Measurements from ENCODE around the gene EFCAB5. TPM values are rescaled to one million over a fixed set of nuclear protein-coding genes. Genes with fewer than 3 reads are reported as not detected.

The EFCAB5 gene
- total RNA-seq, 1 experiment from 2014 or later: 0.96 TPM

GRCh38 chr17:30091121-30091670 is 149.8 kb downstream of the EFCAB5 start:
- BruUV-seq (replicated peaks): no TSS peak
- H3K36me3 Mint-ChIP-seq (ENCODE audit: insufficient read depth, unreplicated experiment): no peaks in the 10 kb centered on the region
- DNase-seq (ENCODE audit: unreplicated experiment): no peak
- POLR2A ChIA-PET: interaction anchor here (0.8 to 1.2 kb wide), 3 partner anchors 8 to 452 kb away, joined by 3 to 5 read pairs (median 5); partner anchors contain the start of gene SSH2
- H3K27me3 Mint-ChIP-seq (ENCODE audit: insufficient read depth, unreplicated experiment): peaks cover 25% of the 10 kb centered on the region
- TF ChIP-seq CTCF (IDR thresholded peaks at IDR 0.05; ENCODE audit: unreplicated experiment): no peak
- peaks cover 14% of the 10 kb centered on the region for H3K4me1 Mint-ChIP-seq (ENCODE audit: insufficient read depth, unreplicated experiment)
- intact Hi-C loops (cut with micrococcal nuclease): loop anchor here (5.0 kb wide), 1 partner anchor 509 kb away; no protein-coding TSS in a partner anchor
- H3K9me3 Mint-ChIP-seq (ENCODE audit: unreplicated experiment): peaks cover 4% of the 10 kb centered on the region
- no peak overlapping the region for H3K4me3 Mint-ChIP-seq (ENCODE audit: unreplicated experiment)
- CTCF ChIA-PET: interaction anchor here (0.6 to 10.1 kb wide), 10 partner anchors 10 to 454 kb away, joined by 3 to 112 read pairs (median 4); partner anchors contain the start of gene SSH2
- H3K27ac Mint-ChIP-seq (ENCODE audit: low read depth, unreplicated experiment): no peak overlapping the region

- DNase-seq (ENCODE audit: unreplicated experiment): peak; percentile 23
- Mint-ChIP-seq H3K27ac (ENCODE audit: low read depth, unreplicated experiment) (no peak overlapping the region), H3K9me3 (ENCODE audit: unreplicated experiment) (no peaks in the 10 kb centered on the region), H3K4me3 (ENCODE audit: unreplicated experiment) (no peak overlapping the region), H3K4me1 (ENCODE audit: insufficient read depth, unreplicated experiment) (peaks cover 14% of the 10 kb centered on the region), H3K36me3 (ENCODE audit: insufficient read depth, unreplicated experiment) (no peaks in the 10 kb centered on the region), H3K27me3 (ENCODE audit: insufficient read depth, unreplicated experiment) (peaks cover 25% of the 10 kb centered on the region)
- no TSS peak for BruUV-seq (replicated peaks)
- CTCF ChIA-PET: interaction anchor here (0.5 to 10.1 kb wide), 15 partner anchors 13 to 779 kb away, joined by 3 to 112 read pairs (median 4); partner anchors contain the start of gene SSH2
- no peak for TF ChIP-seq CTCF (IDR thresholded peaks at IDR 0.05; ENCODE audit: unreplicated experiment)
- intact Hi-C loops (cut with micrococcal nuclease): loop anchor here (2.0 to 5.0 kb wide), 2 partner anchors 161 to 509 kb away; partner anchors contain the start of gene SSH2
- POLR2A ChIA-PET: interaction anchor here (0.8 to 1.2 kb wide), 3 partner anchors 9 to 452 kb away, joined by 3 to 5 read pairs (median 5); partner anchors contain the start of gene SSH2
Observed at GRCh38 chr17:30091771-30092170, 150.3 kb downstream of the EFCAB5 start.

DNA sequence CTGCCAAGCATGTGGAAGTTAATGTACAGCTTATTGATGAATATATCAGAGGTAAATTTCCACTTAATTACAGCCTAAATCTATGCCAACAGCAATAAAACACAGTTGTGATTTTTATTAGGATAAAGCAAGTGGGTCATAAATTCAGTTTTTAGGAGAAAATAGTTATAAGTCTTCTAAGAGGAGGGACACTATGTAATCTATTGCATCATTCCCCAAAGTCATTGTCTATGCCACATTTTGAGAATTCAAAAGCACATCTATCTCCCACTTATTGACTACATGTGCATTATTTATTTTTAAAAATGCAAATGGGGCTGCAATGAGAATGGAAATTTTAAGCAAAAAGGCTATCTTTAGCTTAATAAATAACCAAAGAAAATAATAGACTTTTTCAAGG is 151.5 kb downstream of the EFCAB5 start:
- ChIA-PET POLR2A (interaction anchor here (0.6 to 1.5 kb wide), 8 partner anchors 22 to 454 kb away, joined by 3 to 6 read pairs (median 3); partner anchors contain the start of gene EFCAB5), CTCF (interaction anchor here (0.5 to 10.1 kb wide), 42 partner anchors 9 to 543 kb away, joined by 3 to 112 read pairs (median 5); partner anchors contain the start of genes ANKRD13B and SSH2)
- intact Hi-C loops (cut with micrococcal nuclease): loop anchor here (1.0 to 5.0 kb wide), 5 partner anchors 67 to 511 kb away; partner anchors contain the start of gene SSH2
- no peak overlapping the region for H3K27ac Mint-ChIP-seq (ENCODE audit: low read depth, unreplicated experiment)
- no TSS peak for BruUV-seq (replicated peaks)
- DNase-seq (ENCODE audit: unreplicated experiment): no peak
- no peak overlapping the region for H3K4me3 Mint-ChIP-seq (ENCODE audit: unreplicated experiment)
- no peaks in the 10 kb centered on the region for H3K36me3 Mint-ChIP-seq (ENCODE audit: insufficient read depth, unreplicated experiment)
- peaks cover 14% of the 10 kb centered on the region for H3K4me1 Mint-ChIP-seq (ENCODE audit: insufficient read depth, unreplicated experiment)
- TF ChIP-seq CTCF (IDR thresholded peaks at IDR 0.05; ENCODE audit: unreplicated experiment): no peak
- H3K27me3 Mint-ChIP-seq (ENCODE audit: insufficient read depth, unreplicated experiment): peaks cover 25% of the 10 kb centered on the region
- H3K9me3 Mint-ChIP-seq (ENCODE audit: unreplicated experiment): no peaks in the 10 kb centered on the region

DNA sequence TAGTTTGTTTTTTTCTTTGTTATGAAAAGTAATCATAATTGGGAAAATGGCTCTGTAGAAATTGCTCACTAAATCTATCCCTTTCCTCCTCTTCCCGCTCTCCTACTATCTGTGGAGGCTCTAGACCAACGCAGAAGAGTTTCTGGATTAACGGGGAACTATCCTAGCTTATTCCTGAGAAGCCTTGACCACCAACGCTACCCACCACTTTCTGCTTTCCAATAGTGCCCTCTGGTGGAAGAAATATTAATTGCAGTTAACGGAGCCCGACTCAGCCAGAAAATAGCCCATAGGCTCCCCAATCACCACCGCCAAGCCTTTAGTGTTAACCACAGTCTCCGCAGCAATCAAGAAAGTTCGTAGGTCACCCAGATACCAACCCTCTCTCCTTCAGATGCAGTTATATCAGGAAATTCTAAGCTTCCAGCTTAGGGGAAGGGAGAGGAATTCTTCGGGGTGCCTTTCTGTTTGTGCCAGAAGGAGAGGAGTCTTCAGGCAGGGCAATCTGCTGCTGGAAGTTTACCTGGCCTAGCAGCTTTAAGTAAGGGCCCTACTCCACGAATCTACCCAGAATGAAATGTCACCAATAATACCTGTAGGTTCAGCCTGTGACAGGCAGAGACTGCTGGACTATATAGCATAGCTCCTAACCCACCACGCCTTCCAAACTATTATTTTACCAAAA is 152.2 kb downstream of the EFCAB5 start:
- H3K4me3 Mint-ChIP-seq (ENCODE audit: unreplicated experiment): no peak overlapping the region
- peaks cover 14% of the 10 kb centered on the region for H3K4me1 Mint-ChIP-seq (ENCODE audit: insufficient read depth, unreplicated experiment)
- ChIA-PET CTCF (interaction anchor here (0.5 to 10.1 kb wide), 44 partner anchors 9 to 820 kb away, joined by 3 to 112 read pairs (median 5); partner anchors contain the start of genes ANKRD13B, EFCAB5 and SSH2), POLR2A (interaction anchor here (0.6 to 1.5 kb wide), 8 partner anchors 55 to 455 kb away, joined by 3 to 6 read pairs (median 4); partner anchors contain the start of genes EFCAB5 and SSH2)
- no peaks in the 10 kb centered on the region for H3K36me3 Mint-ChIP-seq (ENCODE audit: insufficient read depth, unreplicated experiment)
- BruUV-seq (replicated peaks): no TSS peak
- H3K27ac Mint-ChIP-seq (ENCODE audit: low read depth, unreplicated experiment): no peak overlapping the region
- peak; percentile 73 for DNase-seq (ENCODE audit: unreplicated experiment)
- peak; percentile 78 for TF ChIP-seq CTCF (IDR thresholded peaks at IDR 0.05; ENCODE audit: unreplicated experiment)
- H3K9me3 Mint-ChIP-seq (ENCODE audit: unreplicated experiment): no peaks in the 10 kb centered on the region
- intact Hi-C loops (cut with micrococcal nuclease): loop anchor here (1.0 to 5.0 kb wide), 5 partner anchors 67 to 511 kb away; partner anchors contain the start of gene SSH2
- H3K27me3 Mint-ChIP-seq (ENCODE audit: insufficient read depth, unreplicated experiment): peaks cover 29% of the 10 kb centered on the region

Measured in MCF 10A (cell line).